GM12878 (cell line): ENCODE results near the gene CLDN17. TPM values are rescaled to one million over a fixed set of nuclear protein-coding genes. Genes with fewer than 3 reads are reported as not detected.

Source experiments
- ATAC-seq: fragments of 200-7000 bp; cut with Tn5 transposase; 3 replicates; pipeline ENCODE4 v1.9.1; 2020; ENCODE audit warnings: mild to moderate bottlenecking, moderate library complexity
- BruUV-seq: library from RNA; stranded (reverse); fragments of 400-500 nt; replicated peaks from 2 replicates; lab custom pipeline; 2021; lab: Mats Ljungman, UMichigan
- CTCF ChIA-PET: fragments of 300-600 bp; sonication (Branson Sonifier 250); formaldehyde crosslinking; extraction: SDS; loops from one replicate; lab custom pipeline; 2021; ENCODE audit warnings: inconsistent platforms; lab: Yijun Ruan, JAX
- POLR2A ChIA-PET: fragments of 350-600 bp; formaldehyde crosslinking; extraction: SDS; loops from one replicate; lab custom pipeline; 2021; ENCODE audit warnings: inconsistent platforms; lab: Charles Lee
- RAD21 ChIA-PET: fragments of 300-600 bp; sonication (Branson Sonifier 250); formaldehyde crosslinking; loops from one replicate; lab custom pipeline; 2023; ENCODE audit warnings: antibody characterized with exemption; ENCODE audit not compliant: unreplicated experiment; lab: Charles Lee
- SMC1A ChIA-PET: fragments of 300-600 bp; sonication (Branson Sonifier 250); formaldehyde crosslinking; loops from one replicate; lab custom pipeline; 2023; ENCODE audit not compliant: unreplicated experiment, uncharacterized antibody; lab: Charles Lee
- DNase-seq: peaks from one replicate; pipeline ENCODE4 v3.0.0-alpha.2; 2011; ENCODE audit warnings: low read depth, low spot score
- FAIRE-seq: peaks from 3 replicates; lab custom pipeline; 2011; peaks lifted over from hg19 to GRCh38; lab: Jason Lieb, UNC
- H2AFZ ChIP-seq: 2 replicates; pipeline ENCODE4 v1.6.0; 2011; ENCODE audit warnings: low read depth, low read length, control low read depth; ENCODE audit not compliant: control insufficient read depth
- H3K27ac ChIP-seq: 2 replicates; pipeline ENCODE4 v1.5.1; 2011; ENCODE audit warnings: control low read depth; ENCODE audit not compliant: control insufficient read depth, insufficient read depth
- H3K27me3 ChIP-seq, 2 experiments: replicated peaks in 1 of 2; 2 replicates each; pipeline versions ENCODE4 v1.6.0 to v1.6.1; 2011; ENCODE audit warnings: low read length in 1 of 2; ENCODE audit not compliant: control insufficient read depth in 2 of 2, insufficient read depth in 2 of 2
- H3K36me3 ChIP-seq, 2 experiments: 2 replicates each; pipeline ENCODE4 v1.5.1; 2011; ENCODE audit warnings: low read length in 1 of 2; ENCODE audit not compliant: control insufficient read depth in 2 of 2, insufficient read depth in 2 of 2
- H3K4me1 ChIP-seq: 2 replicates; pipeline ENCODE4 v1.6.1; 2011; ENCODE audit warnings: mild to moderate bottlenecking, low read length, moderate library complexity, mixed read lengths; ENCODE audit not compliant: control insufficient read depth, insufficient read depth
- H3K4me2 ChIP-seq: 2 replicates; pipeline ENCODE4 v1.6.0; 2011; ENCODE audit warnings: control low read depth; ENCODE audit not compliant: control insufficient read depth, insufficient read depth
- H3K4me3 ChIP-seq: fragments of 200-600 bp; sonication (generic); 2 replicates; pipeline ENCODE4 v1.5.1; 2016
- H3K79me2 ChIP-seq: 2 replicates; pipeline ENCODE4 v1.6.0; 2011; ENCODE audit warnings: low read length; ENCODE audit not compliant: control insufficient read depth, insufficient read depth
- H3K9ac ChIP-seq: 2 replicates; pipeline ENCODE4 v1.8.0; 2011; ENCODE audit warnings: low read length, control low read depth, mixed read lengths; ENCODE audit not compliant: control insufficient read depth, insufficient read depth
- H3K9me3 ChIP-seq: replicated peaks from 3 replicates; pipeline ENCODE4 v1.5.1; 2011; ENCODE audit warnings: mild to moderate bottlenecking, low read length; ENCODE audit not compliant: control insufficient read depth, insufficient read depth
- H4K20me1 ChIP-seq: 2 replicates; pipeline ENCODE4 v1.6.0; 2011; ENCODE audit not compliant: control insufficient read depth, insufficient read depth
- KDM1A ChIP-seq: fragments of 200-600 bp; sonication (generic); IDR thresholded peaks from 2 replicates; pipeline ENCODE4 v1.6.1; 2016; ENCODE audit warnings: borderline replicate concordance
- MEF2A ChIP-seq: IDR thresholded peaks from 2 replicates; pipeline ENCODE4 v1.6.1; 2011; ENCODE audit warnings: low read depth, mild to moderate bottlenecking, low read length, moderate library complexity; ENCODE audit not compliant: insufficient read depth
- NFYA ChIP-seq: IDR thresholded peaks from 2 replicates; pipeline ENCODE4 v1.6.1; 2011; ENCODE audit warnings: low read depth, mild to moderate bottlenecking, low read length, improper control_type of control experiment, borderline replicate concordance
- NR2C1 ChIP-seq: fragments of 450-650 bp; IDR thresholded peaks from 2 replicates; pipeline ENCODE4 v1.6.1; 2017; ENCODE audit warnings: antibody characterized with exemption, mild to moderate bottlenecking, moderate library complexity
- NRF1 ChIP-seq: conservative IDR thresholded peaks from 2 replicates; pipeline ENCODE4 v1.6.1; 2011; ENCODE audit warnings: mild to moderate bottlenecking, low read depth, low read length, improper control_type of control experiment
- PAX5 ChIP-seq: IDR thresholded peaks from 2 replicates; pipeline ENCODE4 v1.6.1; 2011; ENCODE audit warnings: low read depth, low read length, borderline replicate concordance
- RAD51 ChIP-seq: fragments of 450-650 bp; IDR thresholded peaks from 2 replicates; pipeline ENCODE4 v1.6.1; 2016; ENCODE audit warnings: moderate library complexity, mild to moderate bottlenecking, inconsistent platforms
- RBBP5 ChIP-seq: fragments of 200-600 bp; sonication (generic); conservative IDR thresholded peaks from 2 replicates; pipeline ENCODE4 v1.6.1; 2016
- SREBF1 ChIP-seq: IDR thresholded peaks from 2 replicates; pipeline ENCODE4 v1.6.1; 2012; ENCODE audit warnings: mild to moderate bottlenecking, low read length
- SUPT20H ChIP-seq: IDR thresholded peaks from 2 replicates; pipeline ENCODE4 v1.6.1; 2011; ENCODE audit warnings: low read depth, mild to moderate bottlenecking, low read length, moderate library complexity, borderline replicate concordance; ENCODE audit not compliant: control insufficient read depth
- WGBS: methylation state at CpG from one replicate; pipeline ENCODE4 v1.1.6; 2016; ENCODE audit warnings: low lambda C conversion rate; ENCODE audit not compliant: insufficient replicate concordance, insufficient coverage; ENCODE audit errors: missing lambda C conversion rate; 5-methylcytosine and 5-hydroxymethylcytosine counted together
- in situ Hi-C: fragments of 300-500 bp; cut with MboI; formaldehyde crosslinking; loops from 9 replicates; pipeline ENCODE4 v1.14.3; 2018; ENCODE audit warnings: mixed read lengths
- intact Hi-C: fragments of 100-400 bp; cut with micrococcal nuclease; formaldehyde crosslinking; loops from one replicate; pipeline ENCODE4 v1.14.2; 2022; ENCODE audit not compliant: unreplicated experiment
- polyA plus RNA-seq, 11 experiments: library from polyadenylated mRNA; depleted of rRNA in 4 of 11; unstranded in 6 of 11; stranded (reverse) in 5 of 11; fragments of >200 nt; fragmentation: Nextera tagmentation in 4 of 11; fragmentation: Illumina TruSeq in 1 of 11; extraction: Ambion mirVana in 4 of 11; extraction: Trizol in 1 of 11; gene quantifications; 1 replicate in 1 of 11; 2 replicates in 10 of 11; pipeline versions ENCODE4 v1.2.1 to v1.2.3, GENCODE V29; 2011 to 2016; ENCODE audit warnings: inconsistent platforms in 2 of 11, missing spikeins in 2 of 11, low read depth in 1 of 11
- total RNA-seq, 4 experiments: library from RNA; depleted of rRNA in 3 of 4; stranded (reverse); fragments of >200 nt in 3 of 4; fragmentation: Illumina TruSeq in 1 of 4; extraction: Trizol in 1 of 4; gene quantifications; 2 replicates each; pipeline versions ENCODE4 v1.2.1 to v1.2.3, GENCODE V29; 2013 to 2021
- TF ChIP-seq, protein P1 (sequence below): IDR thresholded peaks from 2 replicates; pipeline ENCODE4 v1.6.1; 2011; ENCODE audit warnings: low read depth, low read length, improper control_type of control experiment, borderline replicate concordance

The CLDN17 gene
- total and polyA plus RNA-seq, 10 of the 15 experiments (the other 5 are each of a cell fraction or from before 2014, with no cell fraction given): not detected

- H3K9me3 ChIP-seq: no peaks in the 10 kb centered on the region
- no peak overlapping the region for H3K9ac ChIP-seq
- DNase-seq (no peak), FAIRE-seq (no peak), ATAC-seq (no peak)
- no peaks in the 10 kb centered on the region for H3K4me1 ChIP-seq
- no peak overlapping the region for H3K27ac ChIP-seq
- ChIA-PET CTCF (no interaction called here), SMC1A (no interaction called here), POLR2A (no interaction called here), RAD21 (no interaction called here)
- H3K79me2 ChIP-seq: no peaks in the 10 kb centered on the region
- H3K4me3 ChIP-seq: no peak overlapping the region
- no peaks in the 10 kb centered on the region for H3K36me3 ChIP-seq
- intact Hi-C loops (no loop called here), in situ Hi-C loops (no loop called here)
- no peaks in the 10 kb centered on the region for H4K20me1 ChIP-seq
- no TSS peak for BruUV-seq
- 0% methylated on average over 1 of the region's 1 CpG for WGBS
- TF ChIP-seq RBBP5: no peak
- no peak for TF ChIP-seq RAD51
- no peak for TF ChIP-seq KDM1A
- TF ChIP-seq NFYA: no peak
- no peak for TF ChIP-seq MEF2A
- TF ChIP-seq SREBF1: no peak
- H3K27me3 ChIP-seq: no peaks in the 10 kb centered on the region
- H2AFZ ChIP-seq: no peak overlapping the region
- H3K4me2 ChIP-seq: no peak overlapping the region
Measured at GRCh38 chr21:30207252-30207579, 40.6 kb upstream of the CLDN17 start.

DNA sequence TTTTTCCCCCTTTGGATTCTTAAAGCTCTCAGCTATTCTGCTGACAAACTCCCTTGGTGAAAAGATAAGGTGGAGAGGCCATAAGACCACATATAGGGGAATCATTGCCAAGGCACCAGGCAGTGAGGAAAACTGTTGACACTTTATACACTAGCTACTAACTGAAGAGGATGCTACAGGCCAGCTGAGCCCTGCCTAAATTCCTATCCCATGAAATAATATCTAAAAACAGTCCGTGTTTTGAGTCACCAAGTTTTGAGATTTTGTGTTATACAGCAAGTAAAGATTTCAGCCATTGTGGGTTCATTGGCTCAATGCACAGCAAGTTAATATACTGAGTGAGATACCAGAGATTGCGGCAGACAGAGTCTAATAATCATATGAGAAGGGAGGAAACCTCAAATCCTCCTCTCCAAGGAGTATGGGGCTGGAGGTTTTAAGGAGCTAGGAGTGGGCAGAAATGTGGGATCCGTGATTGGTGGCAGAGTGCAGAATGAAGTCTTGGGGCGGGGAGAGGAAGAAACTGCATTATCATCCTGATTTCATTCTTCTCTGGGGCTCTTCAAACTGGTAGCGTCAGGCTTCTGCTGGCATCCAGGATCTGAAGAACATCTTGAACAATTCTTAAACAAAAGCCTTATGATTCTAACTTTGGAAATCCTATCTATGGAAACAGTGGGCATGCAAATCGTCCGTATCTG, 40.1 kb upstream of the CLDN17 start:
- Histone ChIP-seq H3K4me2 (no peak overlapping the region), H3K4me1 (no peaks in the 10 kb centered on the region), H3K9ac (no peak overlapping the region), H3K9me3 (no peaks in the 10 kb centered on the region), H4K20me1 (no peaks in the 10 kb centered on the region), H3K79me2 (no peaks in the 10 kb centered on the region), H3K27ac (no peak overlapping the region), H3K27me3 (no peaks in the 10 kb centered on the region), H2AFZ (no peak overlapping the region), H3K36me3 (no peaks in the 10 kb centered on the region), H3K4me3 (no peak overlapping the region)
- ChIA-PET CTCF (interaction anchor here (0.7 kb wide), 1 partner anchor 1486 kb away, joined by 3 read pairs; no protein-coding TSS in a partner anchor), SMC1A (no interaction called here), RAD21 (no interaction called here), POLR2A (no interaction called here)
- BruUV-seq: no TSS peak
- no peak for DNase-seq
- TF ChIP-seq PAX5: no peak
- TF ChIP-seq, protein P1, sequence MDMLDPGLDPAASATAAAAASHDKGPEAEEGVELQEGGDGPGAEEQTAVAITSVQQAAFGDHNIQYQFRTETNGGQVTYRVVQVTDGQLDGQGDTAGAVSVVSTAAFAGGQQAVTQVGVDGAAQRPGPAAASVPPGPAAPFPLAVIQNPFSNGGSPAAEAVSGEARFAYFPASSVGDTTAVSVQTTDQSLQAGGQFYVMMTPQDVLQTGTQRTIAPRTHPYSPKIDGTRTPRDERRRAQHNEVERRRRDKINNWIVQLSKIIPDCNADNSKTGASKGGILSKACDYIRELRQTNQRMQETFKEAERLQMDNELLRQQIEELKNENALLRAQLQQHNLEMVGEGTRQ: no peak
- TF ChIP-seq NRF1: no peak
- TF ChIP-seq NR2C1: no peak
- no peak for TF ChIP-seq SUPT20H
- 16% methylated on average over 7 of the region's 7 CpGs for WGBS
- ATAC-seq: no peak
- intact Hi-C loops: no loop called here
- in situ Hi-C loops: no loop called here
- no peak for FAIRE-seq
